ENCODE results near the gene HOXA9. TPM values are rescaled to one million over a fixed set of nuclear protein-coding genes. Genes with fewer than 3 reads are reported as not detected.

HOXA9 gene
- total and polyA plus RNA-seq, 8 donors = 0.25 to 68.1 TPM; not detected in 6

- TF ChIP-seq POLR2A (IDR thresholded peaks at IDR 0.05) = no peak
- no peak for TF ChIP-seq CTCF (IDR thresholded peaks at IDR 0.05)
- TF ChIP-seq POLR2AphosphoS5 (IDR thresholded peaks at IDR 0.05) = no peak
- TF ChIP-seq EP300 (IDR thresholded peaks at IDR 0.05) = no peak
- no peak for DNase-seq
- Histone ChIP-seq H3K27me3 (peaks cover 55 to 100% (median 93%) of the 10 kb centered on the region in 3 donors), H3K36me3 (no peaks in the 10 kb centered on the region), H3K9me3 (peaks cover 0 to 30% (median 9%) of the 10 kb centered on the region in 4 donors), H3K4me1 (peaks cover 17 to 46% (median 41%) of the 10 kb centered on the region in 4 donors), H3K27ac (no peak overlapping the region), H3K4me3 (peak overlapping the region in 1 of 4 donors; percentile 41)
- 9 to 17% (median 15%) methylated on average over 43 to 50 of the region's 50 CpGs for WGBS, 5 donors
- intact Hi-C loops (cut with DNase I; ENCODE audit: low total_unique reads) = no loop called here
These were observed 1.5 kb upstream of the HOXA9 start for GRCh38 chr7:27166531-27167505.

DNA sequence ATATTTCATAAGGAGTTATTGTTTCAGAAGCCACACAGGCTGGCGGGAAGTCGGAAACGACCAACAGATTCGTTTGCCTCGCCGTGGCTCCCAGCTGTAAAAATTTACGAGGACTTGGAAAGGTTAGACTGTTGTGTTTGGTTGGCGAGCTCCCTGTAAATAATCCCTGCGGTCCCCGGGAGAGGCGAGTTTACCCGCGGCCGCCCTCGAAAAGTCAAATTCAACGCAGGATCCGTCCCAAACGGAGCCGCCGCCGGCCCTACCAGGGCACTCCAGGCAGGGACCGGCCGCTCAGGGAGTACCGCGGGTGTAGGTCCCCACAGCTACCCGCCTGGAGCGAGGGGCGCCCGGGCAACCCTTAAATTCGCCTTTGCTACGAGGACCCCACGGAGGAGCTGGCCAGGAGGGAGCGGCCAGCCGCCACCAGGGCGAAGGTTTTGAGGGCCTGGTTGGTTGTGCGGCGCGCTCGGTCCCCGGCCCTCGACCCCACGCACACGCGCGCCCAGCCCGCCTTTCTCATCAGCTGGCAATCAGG lies 726 bp upstream of the HOXA9 start:
- intact Hi-C loops (cut with DNase I; ENCODE audit: low total_unique reads) = no loop called here
- Histone ChIP-seq H3K9me3 (peaks cover 0 to 30% (median 9%) of the 10 kb centered on the region in 4 donors), H3K36me3 (no peaks in the 10 kb centered on the region), H3K4me3 (peak overlapping the region; percentile 16 to 41 (median 28)), H3K27ac (no peak overlapping the region), H3K27me3 (peaks cover 55 to 100% (median 93%) of the 10 kb centered on the region in 3 donors), H3K4me1 (peaks cover 22 to 49% (median 46%) of the 10 kb centered on the region in 4 donors)
- DNase-seq = no peak
- WGBS, 5 donors = 10 to 20% (median 10%) methylated on average over 33 to 46 of the region's 46 CpGs
- TF ChIP-seq CTCF (IDR thresholded peaks at IDR 0.05) (no peak), EP300 (IDR thresholded peaks at IDR 0.05) (no peak), POLR2A (IDR thresholded peaks at IDR 0.05) (no peak), POLR2AphosphoS5 (IDR thresholded peaks at IDR 0.05) (no peak)

DNA sequence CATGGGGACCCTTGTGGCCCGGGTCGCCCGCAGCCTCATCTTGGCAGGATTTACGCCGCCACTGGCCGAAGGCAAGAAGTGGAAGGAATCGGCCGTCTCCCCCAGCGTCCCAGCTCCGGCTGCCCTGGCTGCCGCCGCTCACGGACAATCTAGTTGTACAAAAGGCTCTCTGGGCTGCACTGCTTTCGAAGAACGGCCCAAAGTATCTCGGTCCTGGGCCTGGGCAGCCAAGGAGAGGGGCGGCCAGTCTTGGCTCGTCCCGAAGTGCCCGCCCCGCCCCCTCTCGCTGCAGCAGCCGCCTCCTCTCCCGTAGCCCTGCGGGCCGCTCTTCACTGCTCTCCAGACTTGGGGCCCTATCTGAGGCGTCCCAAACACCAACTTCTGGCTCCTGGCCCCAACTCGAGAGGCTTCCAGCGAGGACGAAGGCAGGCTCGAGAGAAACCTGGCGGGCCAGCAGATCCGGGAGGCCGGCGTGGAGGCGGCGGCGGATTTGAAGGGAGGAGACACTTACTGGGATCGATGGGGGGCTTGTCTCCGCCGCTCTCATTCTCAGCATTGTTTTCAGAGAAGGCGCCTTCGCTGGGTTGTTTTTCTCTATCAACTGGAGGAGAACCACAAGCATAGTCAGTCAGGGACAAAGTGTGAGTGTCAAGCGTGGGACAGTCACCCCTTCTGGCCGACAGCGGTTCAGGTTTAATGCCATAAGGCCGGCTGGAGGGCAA lies 809 bp downstream of the HOXA9 start:
- Histone ChIP-seq H3K9me3 (peaks cover 0 to 24% (median 9%) of the 10 kb centered on the region in 4 donors), H3K27me3 (peaks cover 48 to 100% (median 93%) of the 10 kb centered on the region in 3 donors), H3K4me1 (peaks cover 17 to 57% (median 51%) of the 10 kb centered on the region in 4 donors), H3K27ac (peak overlapping the region in 1 of 5 donors; percentile 6), H3K4me3 (peak overlapping the region; percentile 16 to 41 (median 28)), H3K36me3 (no peaks in the 10 kb centered on the region)
- no peak for DNase-seq
- TF ChIP-seq POLR2AphosphoS5 (IDR thresholded peaks at IDR 0.05) = no peak
- no peak for TF ChIP-seq POLR2A (IDR thresholded peaks at IDR 0.05)
- no peak for TF ChIP-seq CTCF (IDR thresholded peaks at IDR 0.05)
- TF ChIP-seq EP300 (IDR thresholded peaks at IDR 0.05) = no peak
- intact Hi-C loops (cut with DNase I; ENCODE audit: low total_unique reads) = loop anchor here (5.0 kb wide), 2 partner anchors 482 to 797 kb away; no protein-coding TSS in a partner anchor
- 6 to 14% (median 10%) methylated on average over 32 to 47 of the region's 47 CpGs for WGBS, 5 donors

DNA sequence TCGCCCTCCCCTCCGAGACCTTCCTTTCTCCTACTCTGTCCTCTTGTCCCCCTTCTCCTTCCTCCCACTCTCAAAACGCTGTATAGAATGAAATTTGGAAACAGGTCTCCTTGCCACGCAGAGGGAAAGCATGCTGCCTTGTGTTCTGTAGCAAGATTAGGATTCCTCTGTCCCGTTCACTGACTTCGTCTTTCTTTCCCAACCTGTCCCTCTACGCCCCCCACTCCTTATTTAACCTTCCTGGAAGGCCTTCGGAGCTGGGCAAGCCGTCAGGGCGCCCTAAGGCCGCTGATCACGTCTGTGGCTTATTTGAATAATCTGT lies 1.3 kb downstream of the HOXA9 start:
- no peaks in the 10 kb centered on the region for H3K36me3 ChIP-seq
- TF ChIP-seq EP300 (IDR thresholded peaks at IDR 0.05) (no peak), POLR2AphosphoS5 (IDR thresholded peaks at IDR 0.05) (no peak), CTCF (IDR thresholded peaks at IDR 0.05) (no peak), POLR2A (IDR thresholded peaks at IDR 0.05) (no peak)
- peaks cover 0 to 21% (median 9%) of the 10 kb centered on the region in 4 donors for H3K9me3 ChIP-seq
- peak overlapping the region in 1 of 5 donors; percentile 6 for H3K27ac ChIP-seq
- intact Hi-C loops (cut with DNase I; ENCODE audit: low total_unique reads) = loop anchor here (5.0 kb wide), 2 partner anchors 482 to 797 kb away; no protein-coding TSS in a partner anchor
- no peak for DNase-seq
- peak overlapping the region in 3 of 4 donors; percentile 23 to 41 (median 32) for H3K4me3 ChIP-seq
- H3K27me3 ChIP-seq = peaks cover 42 to 100% (median 93%) of the 10 kb centered on the region in 3 donors
- WGBS, 5 donors = 18 to 39% (median 27%) methylated on average over 12 of the region's 12 CpGs
- H3K4me1 ChIP-seq = peaks cover 16 to 53% (median 46%) of the 10 kb centered on the region in 4 donors

All from stomach (tissue), 9 donors.